ENCODE data around the gene VIM.
"Not testable (repeated sequence)": the region's sequence is repeated elsewhere in the genome, so short reads cannot be mapped to it uniquely, and the experiment has no call there.

The VIM gene

DNA sequence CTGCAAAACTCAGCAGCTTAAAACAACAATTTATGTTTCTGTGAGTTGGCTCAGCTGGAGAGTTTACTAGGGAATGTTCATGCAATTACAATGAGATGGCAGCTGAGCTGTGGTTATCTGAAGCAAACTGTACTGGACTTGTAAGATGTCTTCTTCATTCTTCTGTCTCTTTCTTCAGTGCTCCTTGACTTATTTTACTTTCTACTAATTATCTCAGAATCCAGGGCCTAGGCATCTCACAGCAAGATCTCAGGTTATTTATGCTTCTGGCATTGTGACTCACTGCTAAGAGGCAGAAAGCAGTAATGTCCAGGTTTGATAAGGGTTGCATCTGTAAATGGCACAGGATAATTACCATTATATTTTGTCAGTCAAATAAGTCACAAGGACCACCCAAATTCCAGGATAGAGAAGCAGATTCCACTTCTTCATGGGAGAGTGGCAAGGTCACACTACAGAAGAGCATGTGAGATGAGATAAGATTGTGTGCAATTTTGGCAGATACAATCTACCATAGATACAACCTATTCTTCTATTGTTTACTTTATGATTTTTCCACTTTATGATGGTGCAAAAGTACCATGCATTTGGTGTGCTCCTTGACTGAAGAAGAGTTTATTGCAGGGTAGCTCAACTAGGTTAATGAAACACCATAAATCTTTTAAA, 16.8 kb downstream of the VIM start:
- H3K27me3 Mint-ChIP-seq = no peaks in the 10 kb centered on the region
- no peak overlapping the region for H3K27ac Mint-ChIP-seq
- H3K4me3 Mint-ChIP-seq = no peak overlapping the region
- peaks cover 5% of the 10 kb centered on the region for H3K4me1 Mint-ChIP-seq
- H3K9me3 Mint-ChIP-seq = peaks cover 3% of the 10 kb centered on the region
- DNase-seq (no peak), ATAC-seq (no peak)
- no peaks in the 10 kb centered on the region for H3K36me3 Mint-ChIP-seq (ENCODE audit: low read depth)

DNA sequence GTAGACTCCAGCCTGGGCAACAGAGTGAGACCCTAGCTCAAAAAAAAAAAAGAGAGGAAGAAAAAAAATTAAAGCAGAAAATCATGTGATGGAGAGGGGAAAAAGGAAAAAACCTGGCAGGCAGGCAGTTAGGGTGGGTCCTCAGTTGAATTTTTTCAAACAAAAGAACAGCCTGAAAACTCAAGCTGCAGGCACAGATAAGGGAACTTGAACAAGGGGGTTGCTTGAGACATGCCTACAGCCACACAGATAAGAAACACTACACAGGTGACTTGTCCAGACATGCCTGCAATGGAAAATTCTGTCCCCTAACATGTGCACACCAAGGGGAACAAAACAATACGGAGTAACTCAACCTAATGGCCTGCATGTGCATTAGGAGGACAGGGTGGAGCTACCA, 19.2 kb downstream of the VIM start:
- H3K4me3 Mint-ChIP-seq = no peak overlapping the region
- H3K9me3 Mint-ChIP-seq = peaks cover 3% of the 10 kb centered on the region
- no peak overlapping the region for H3K27ac Mint-ChIP-seq
- no peak for ATAC-seq
- H3K4me1 Mint-ChIP-seq = no peaks in the 10 kb centered on the region
- DNase-seq = no peak
- H3K36me3 Mint-ChIP-seq (ENCODE audit: low read depth) = no peaks in the 10 kb centered on the region
- no peaks in the 10 kb centered on the region for H3K27me3 Mint-ChIP-seq

DNA sequence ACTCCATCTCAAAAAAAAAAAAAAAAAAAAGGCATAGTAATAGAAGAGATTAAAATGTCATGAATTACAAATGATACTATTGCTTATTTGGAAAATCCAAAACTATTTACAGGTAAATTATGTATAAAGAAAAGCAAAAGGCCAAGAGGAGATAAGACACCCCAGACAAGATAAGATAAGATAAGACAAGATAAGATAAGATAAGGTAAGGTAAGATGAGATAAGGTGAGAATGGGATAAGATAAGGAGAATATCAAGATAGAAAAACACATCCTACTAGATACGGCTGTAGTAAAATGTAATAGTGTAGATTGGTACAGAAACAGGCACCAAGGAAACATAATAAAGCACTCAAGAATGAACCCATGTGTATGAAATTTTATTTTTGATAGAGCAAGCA, 20.9 kb downstream of the VIM start:
- ATAC-seq = no peak
- Mint-ChIP-seq H3K9me3 (peaks cover 3% of the 10 kb centered on the region), H3K27me3 (no peaks in the 10 kb centered on the region), H3K4me3 (no peak overlapping the region), H3K4me1 (no peaks in the 10 kb centered on the region), H3K36me3 (ENCODE audit: low read depth) (no peaks in the 10 kb centered on the region), H3K27ac (no peak overlapping the region)
- DNase-seq = no peak

DNA sequence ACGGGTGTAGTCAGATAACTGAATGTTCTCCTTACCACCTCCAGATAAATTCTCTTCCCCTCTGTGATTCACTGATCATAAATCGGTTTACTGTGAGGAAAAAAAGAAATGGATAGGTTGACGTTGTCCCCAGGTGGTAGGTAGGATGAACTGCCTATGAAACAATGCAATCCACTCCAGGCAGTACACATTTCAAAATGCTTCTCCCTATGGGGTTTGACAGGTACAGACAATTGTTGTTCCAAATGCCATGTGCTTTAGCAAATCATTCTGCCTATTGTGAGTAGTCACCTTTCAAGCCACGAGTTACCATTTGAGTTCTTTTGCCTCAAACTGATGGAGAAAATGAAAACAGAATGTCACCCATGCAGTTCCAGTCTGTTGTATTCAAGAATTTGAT, 21.8 kb downstream of the VIM start:
- no peak overlapping the region for H3K4me3 Mint-ChIP-seq
- H3K27ac Mint-ChIP-seq = no peak overlapping the region
- no peaks in the 10 kb centered on the region for H3K27me3 Mint-ChIP-seq
- peaks cover 6% of the 10 kb centered on the region for H3K9me3 Mint-ChIP-seq
- ATAC-seq (peak; percentile 33), DNase-seq (no peak)
- H3K4me1 Mint-ChIP-seq = no peaks in the 10 kb centered on the region
- H3K36me3 Mint-ChIP-seq (ENCODE audit: low read depth) = no peaks in the 10 kb centered on the region

DNA sequence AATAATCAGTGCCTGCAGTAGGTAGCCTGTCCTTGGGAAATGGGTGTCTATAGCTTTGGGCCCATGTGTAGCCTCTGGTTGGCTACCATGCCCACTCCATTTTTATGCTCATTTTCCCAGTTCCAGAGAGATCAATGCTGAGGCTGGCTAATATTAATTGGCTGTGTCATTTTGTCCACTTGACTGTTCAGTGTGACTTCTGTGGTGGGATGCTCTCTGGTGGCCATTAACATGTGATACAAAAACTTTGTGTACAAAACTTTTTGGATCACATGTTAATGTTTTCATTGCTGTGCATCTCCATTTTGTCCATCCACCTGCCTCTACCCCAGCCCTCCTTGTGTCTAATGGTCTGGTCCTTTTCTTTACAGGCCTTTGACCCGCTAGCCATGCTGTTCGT, 22.7 kb downstream of the VIM start:
- Mint-ChIP-seq H3K4me3 (no peak overlapping the region), H3K4me1 (peaks cover 3% of the 10 kb centered on the region), H3K27ac (no peak overlapping the region), H3K27me3 (no peaks in the 10 kb centered on the region), H3K36me3 (ENCODE audit: low read depth) (no peaks in the 10 kb centered on the region), H3K9me3 (peaks cover 7% of the 10 kb centered on the region)
- DNase-seq (no peak), ATAC-seq (no peak)

DNA sequence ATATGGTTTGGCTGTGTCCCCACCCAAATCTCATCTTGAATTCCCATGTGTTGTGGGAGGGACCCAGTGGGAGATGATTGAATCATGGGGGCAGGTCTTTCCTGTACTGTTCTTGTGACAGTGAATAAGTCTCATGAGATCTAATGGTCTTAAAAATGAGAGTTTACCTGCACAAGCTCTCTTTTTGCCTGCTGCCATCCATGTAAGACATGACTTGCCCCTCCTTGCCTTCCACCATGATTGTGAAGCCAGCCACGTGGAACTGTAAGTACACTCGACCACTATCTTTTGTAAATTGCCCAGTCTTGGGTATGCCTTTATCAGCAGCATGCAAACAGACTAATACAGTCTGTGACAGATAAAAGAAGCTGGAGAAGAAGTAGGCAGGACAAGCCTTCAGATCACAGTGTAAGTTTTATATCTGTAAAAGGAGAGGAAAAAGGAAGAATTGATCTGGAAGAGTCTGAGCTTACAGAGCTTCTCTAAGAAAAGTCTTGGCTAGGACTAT, 26.6 kb downstream of the VIM start:
- not testable (repeated sequence) for H3K4me3 Mint-ChIP-seq; ATAC-seq; H3K4me1 Mint-ChIP-seq; DNase-seq; H3K9me3 Mint-ChIP-seq; H3K36me3 Mint-ChIP-seq (ENCODE audit: low read depth); H3K27me3 Mint-ChIP-seq; H3K27ac Mint-ChIP-seq

DNA sequence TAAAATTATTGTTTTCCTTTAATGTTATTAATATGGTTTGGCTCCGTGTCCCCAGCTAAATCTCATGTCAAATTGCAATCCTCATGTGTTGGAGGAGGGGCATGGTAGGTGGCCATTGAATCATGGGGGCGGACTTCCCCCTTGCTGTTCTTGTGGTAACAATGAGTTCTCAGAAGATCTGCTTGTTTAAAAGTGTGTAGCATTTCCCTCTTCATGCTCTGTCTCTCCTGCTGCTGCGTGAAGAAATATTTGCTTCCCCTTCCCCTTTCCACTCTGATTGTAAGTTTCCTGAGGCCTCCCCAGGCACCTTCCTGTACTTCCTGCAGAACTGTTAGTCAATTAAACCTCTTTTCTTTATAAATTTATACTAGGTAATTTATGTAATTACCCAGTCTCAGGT, 27.5 kb downstream of the VIM start:
- ATAC-seq (no peak), DNase-seq (no peak)
- H3K36me3 Mint-ChIP-seq (ENCODE audit: low read depth) = no peaks in the 10 kb centered on the region
- H3K9me3 Mint-ChIP-seq = peaks cover 4% of the 10 kb centered on the region
- no peak overlapping the region for H3K27ac Mint-ChIP-seq
- no peak overlapping the region for H3K4me3 Mint-ChIP-seq
- peaks cover 10% of the 10 kb centered on the region for H3K4me1 Mint-ChIP-seq
- H3K27me3 Mint-ChIP-seq = no peaks in the 10 kb centered on the region

DNA sequence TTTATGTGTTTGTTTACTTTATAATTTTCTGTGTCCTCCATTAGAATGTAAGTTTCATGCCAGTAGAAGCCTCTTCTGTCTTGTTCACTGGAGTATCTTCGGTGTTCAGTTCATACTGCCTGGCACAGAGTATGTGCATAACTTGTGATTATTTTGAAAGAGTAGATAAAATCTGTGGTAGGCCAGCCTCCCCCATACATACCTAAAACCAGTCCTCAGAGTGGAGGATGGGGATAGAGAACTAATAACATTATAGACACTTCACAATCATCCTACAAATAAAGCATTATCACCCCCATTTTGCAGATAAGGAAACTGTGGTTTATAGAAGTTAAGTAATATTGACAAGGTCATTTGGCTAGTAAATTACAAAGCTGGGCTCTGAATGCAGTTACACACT, 28.0 kb downstream of the VIM start:
- no peaks in the 10 kb centered on the region for H3K36me3 Mint-ChIP-seq (ENCODE audit: low read depth)
- H3K4me3 Mint-ChIP-seq = no peak overlapping the region
- peaks cover 1% of the 10 kb centered on the region for H3K27me3 Mint-ChIP-seq
- no peak overlapping the region for H3K27ac Mint-ChIP-seq
- peaks cover 4% of the 10 kb centered on the region for H3K9me3 Mint-ChIP-seq
- DNase-seq (no peak), ATAC-seq (no peak)
- H3K4me1 Mint-ChIP-seq = peaks cover 10% of the 10 kb centered on the region

DNA sequence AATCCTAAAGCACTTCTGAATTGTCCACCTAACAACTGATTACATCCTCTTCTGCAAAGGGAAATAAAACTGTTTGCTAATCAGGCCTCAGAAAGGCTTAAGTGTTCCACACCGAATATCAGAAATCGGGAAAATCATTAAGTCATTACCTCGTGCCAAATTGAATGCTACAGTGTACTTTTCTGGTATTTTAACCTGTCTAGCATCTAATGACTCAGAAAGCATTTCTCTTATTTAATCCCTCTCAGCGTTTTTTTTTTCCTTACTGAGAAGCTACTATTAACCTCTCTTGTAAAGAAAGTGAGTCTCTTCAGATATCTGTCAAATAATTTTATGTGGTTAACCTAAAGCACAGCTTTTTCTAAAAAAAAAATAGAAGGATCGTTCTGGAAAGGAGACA, 28.6 kb downstream of the VIM start:
- Mint-ChIP-seq H3K36me3 (ENCODE audit: low read depth) (no peaks in the 10 kb centered on the region), H3K9me3 (peaks cover 5% of the 10 kb centered on the region), H3K4me1 (peaks cover 10% of the 10 kb centered on the region), H3K27ac (no peak overlapping the region), H3K4me3 (no peak overlapping the region), H3K27me3 (peaks cover 1% of the 10 kb centered on the region)
- no peak for ATAC-seq
- DNase-seq = no peak

DNA sequence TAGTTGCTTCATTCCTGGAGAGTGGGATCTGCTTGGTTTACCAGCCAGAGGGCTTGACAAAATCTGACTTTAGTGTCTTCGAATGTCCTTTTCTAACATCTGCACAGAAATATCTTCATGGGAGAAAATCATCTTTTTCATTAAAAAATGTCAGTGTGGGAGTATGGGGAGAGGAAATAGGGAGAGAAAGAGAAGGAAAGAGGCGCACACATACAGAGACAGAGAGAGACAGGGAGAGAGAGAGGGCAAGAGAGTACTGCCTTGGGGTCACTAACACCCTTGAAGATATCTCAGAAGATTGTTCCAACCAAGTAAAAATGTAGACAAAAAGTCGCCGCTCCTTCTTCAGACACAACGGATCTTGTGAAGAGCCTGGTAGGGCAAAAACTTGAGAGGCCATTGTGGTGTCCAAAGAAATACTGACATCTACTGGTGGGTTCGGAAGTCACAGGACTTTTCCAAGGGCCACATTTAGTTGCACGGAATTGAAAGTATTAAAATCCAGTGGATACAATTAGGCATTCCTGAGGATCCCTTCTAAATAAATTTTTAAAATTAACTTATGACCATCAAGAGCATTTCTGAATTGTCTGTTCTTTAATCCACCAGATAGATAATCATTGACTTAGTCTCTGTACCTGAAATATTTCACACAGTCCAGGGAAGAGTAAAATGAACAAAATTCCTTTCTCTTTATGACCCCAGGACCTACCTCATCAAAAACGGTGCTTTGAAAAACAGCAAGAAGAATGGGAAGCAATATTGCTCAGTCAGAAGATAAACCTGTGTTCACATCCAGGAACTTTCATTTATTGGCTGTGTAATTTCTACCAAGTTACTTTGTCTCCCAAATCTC, 29.7 kb downstream of the VIM start:
- peak; percentile 43 for DNase-seq
- Mint-ChIP-seq H3K4me3 (peak overlapping the region; percentile 25), H3K27ac (no peak overlapping the region), H3K9me3 (peaks cover 13% of the 10 kb centered on the region), H3K36me3 (ENCODE audit: low read depth) (no peaks in the 10 kb centered on the region), H3K4me1 (peaks cover 10% of the 10 kb centered on the region), H3K27me3 (peaks cover 1% of the 10 kb centered on the region)
- peak; percentile 68 for ATAC-seq

DNA sequence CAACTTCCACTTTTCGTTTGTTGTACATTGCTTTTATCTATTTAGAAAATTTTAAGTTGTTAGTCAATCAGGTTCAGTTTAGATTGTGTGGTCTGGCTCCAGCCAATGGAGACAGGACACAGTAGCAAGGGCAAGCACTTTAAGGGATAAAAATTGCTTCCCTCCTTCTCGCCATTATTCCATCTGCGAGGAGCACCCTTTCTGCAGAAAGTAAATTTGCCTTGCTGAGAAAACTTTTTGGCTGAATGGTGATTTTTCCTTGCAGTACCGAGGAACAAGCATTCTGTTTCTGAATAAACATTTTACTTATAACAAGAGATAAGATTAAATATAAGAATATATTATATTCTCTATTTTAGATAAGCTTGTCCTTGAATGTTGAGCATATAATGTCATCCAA, 34.5 kb downstream of the VIM start:
- H3K4me3 Mint-ChIP-seq = no peak overlapping the region
- peaks cover 1% of the 10 kb centered on the region for H3K27me3 Mint-ChIP-seq
- no peak for ATAC-seq
- peaks cover 26% of the 10 kb centered on the region for H3K9me3 Mint-ChIP-seq
- DNase-seq = no peak
- peaks cover 7% of the 10 kb centered on the region for H3K36me3 Mint-ChIP-seq (ENCODE audit: low read depth)
- peaks cover 2% of the 10 kb centered on the region for H3K4me1 Mint-ChIP-seq
- no peak overlapping the region for H3K27ac Mint-ChIP-seq

DNA sequence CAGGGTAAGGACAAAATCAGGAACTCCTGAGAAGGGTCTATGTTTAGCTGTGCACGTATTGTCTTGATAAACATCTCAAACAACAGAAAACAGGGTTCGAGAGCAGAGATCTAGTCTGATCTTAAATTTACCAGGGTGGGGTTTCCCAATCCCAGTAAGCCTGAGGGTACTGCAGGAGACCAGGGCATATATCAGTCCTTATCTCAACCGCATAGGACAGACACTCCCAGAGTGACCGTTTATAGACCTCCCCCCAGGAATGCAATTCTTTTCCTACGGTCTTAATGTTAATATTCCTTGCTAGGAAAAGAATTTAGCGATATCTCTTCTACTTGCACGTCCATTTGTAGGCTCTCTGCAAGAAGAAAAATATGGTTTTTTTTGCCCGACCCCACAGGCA, 35.5 kb downstream of the VIM start:
- ATAC-seq (no peak), DNase-seq (no peak)
- Mint-ChIP-seq H3K27ac (no peak overlapping the region), H3K4me1 (no peaks in the 10 kb centered on the region), H3K36me3 (ENCODE audit: low read depth) (peaks cover 7% of the 10 kb centered on the region), H3K27me3 (peaks cover 1% of the 10 kb centered on the region), H3K9me3 (peaks cover 26% of the 10 kb centered on the region), H3K4me3 (no peak overlapping the region)

DNA sequence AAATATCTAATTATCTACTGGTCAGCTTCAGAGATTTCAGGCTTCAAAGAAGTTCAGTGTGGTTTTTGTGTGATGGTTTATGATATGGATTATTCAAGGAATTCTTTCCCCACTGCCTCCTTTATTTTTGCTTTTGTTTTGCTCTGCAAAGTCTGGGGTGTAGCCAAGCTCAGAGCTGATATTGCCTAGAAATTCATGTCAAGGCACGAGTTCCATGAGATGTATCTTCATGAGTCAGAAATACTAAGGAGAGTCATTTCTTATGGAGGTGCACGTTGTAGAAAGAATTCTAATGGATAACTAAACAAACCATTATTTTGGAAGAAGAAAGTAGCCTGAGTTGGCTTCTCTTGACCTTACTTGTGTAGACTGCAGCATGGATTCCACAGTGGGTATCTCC, 37.4 kb downstream of the VIM start:
- peaks cover 7% of the 10 kb centered on the region for H3K36me3 Mint-ChIP-seq (ENCODE audit: low read depth)
- no peak for DNase-seq
- H3K9me3 Mint-ChIP-seq = peaks cover 26% of the 10 kb centered on the region
- no peak overlapping the region for H3K4me3 Mint-ChIP-seq
- ATAC-seq = no peak
- no peaks in the 10 kb centered on the region for H3K4me1 Mint-ChIP-seq
- H3K27me3 Mint-ChIP-seq = peaks cover 5% of the 10 kb centered on the region
- H3K27ac Mint-ChIP-seq = no peak overlapping the region

DNA sequence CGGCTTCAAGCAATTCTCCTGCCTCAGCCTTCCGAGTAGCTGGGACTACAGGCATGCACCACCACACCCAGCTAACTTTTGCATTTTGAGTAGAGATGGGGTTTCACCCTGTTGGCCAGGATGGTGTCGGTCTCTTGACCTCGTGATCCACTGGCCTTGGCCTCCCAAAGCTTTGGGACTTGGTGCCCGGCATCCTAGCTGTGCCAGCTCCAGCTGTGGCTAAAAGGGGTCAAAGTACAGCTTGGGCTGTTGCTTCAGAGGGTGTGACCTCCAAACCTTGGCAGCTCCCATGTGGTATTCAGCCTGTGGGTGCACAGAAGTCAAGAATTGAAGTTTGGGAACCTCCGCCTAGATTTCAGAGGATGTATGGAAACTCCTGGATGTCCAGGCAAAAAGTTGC, 38.5 kb downstream of the VIM start:
- H3K9me3 Mint-ChIP-seq = peaks cover 26% of the 10 kb centered on the region
- ATAC-seq; DNase-seq; H3K27ac Mint-ChIP-seq; H3K36me3 Mint-ChIP-seq (ENCODE audit: low read depth); H3K4me3 Mint-ChIP-seq; H3K4me1 Mint-ChIP-seq; H3K27me3 Mint-ChIP-seq: not testable (repeated sequence)

DNA sequence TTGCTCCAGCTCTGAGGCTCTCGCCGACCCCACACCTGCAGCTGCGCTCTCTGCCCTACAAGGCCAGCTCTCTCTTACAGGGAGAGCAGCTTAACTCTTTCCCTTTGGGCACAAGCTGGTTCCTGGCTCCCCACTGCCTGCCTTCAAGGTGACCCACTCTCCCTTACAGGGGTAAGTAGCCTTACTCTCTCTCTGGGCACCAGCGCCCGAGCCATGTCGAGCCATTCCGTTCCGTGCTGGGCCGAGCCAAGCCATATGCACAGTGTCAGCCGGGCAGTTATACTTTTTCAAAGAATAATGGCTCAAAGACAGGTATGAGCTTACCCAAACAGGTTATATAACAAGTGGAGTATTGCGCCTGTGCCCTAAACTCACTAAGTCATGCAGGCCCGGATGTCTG, 44.6 kb downstream of the VIM start:
- no peak for ATAC-seq
- peaks cover 2% of the 10 kb centered on the region for H3K9me3 Mint-ChIP-seq
- peaks cover 3% of the 10 kb centered on the region for H3K4me1 Mint-ChIP-seq

More for the DNA sequence above, 44.6 kb downstream of the VIM start:
- no peaks in the 10 kb centered on the region for H3K36me3 Mint-ChIP-seq (ENCODE audit: low read depth)
- no peak overlapping the region for H3K4me3 Mint-ChIP-seq
- H3K27ac Mint-ChIP-seq = no peak overlapping the region
- peaks cover 8% of the 10 kb centered on the region for H3K27me3 Mint-ChIP-seq
- no peak for DNase-seq
